NCI-H345 treated with DMSO at 0.1 percent for 48 hours (cell line): Measurements from ENCODE around the gene COL2A1.

Experiments
- DNase-seq: peaks from one replicate; lab custom pipeline; 2025; ENCODE audit not compliant: unreplicated experiment; lab: John Stamatoyannopoulos, UW

COL2A1 gene

GRCh38 chr12:48004053-48004941, at the start of gene COL2A1:
Gene COL2A1 (minus strand): TSS chr12:48004476. CDS start chr12:48004321, 155 bp downstream.
- no peak for DNase-seq

- no peak for DNase-seq
These were observed 49.6 kb upstream of the COL2A1 start for GRCh38 chr12:48053883-48054282.

GRCh38 chr12:48053122-48053521, 48.8 kb upstream of the COL2A1 start:
- no peak for DNase-seq

GRCh38 chr12:48051681-48052080, 47.4 kb upstream of the COL2A1 start:
- no peak for DNase-seq

GRCh38 chr12:48050174-48050573, 45.9 kb upstream of the COL2A1 start:
- DNase-seq: no peak

GRCh38 chr12:48045965-48046518, 41.8 kb upstream of the COL2A1 start:
- no peak for DNase-seq

GRCh38 chr12:48045061-48045846, 41.0 kb upstream of the COL2A1 start:
- DNase-seq: no peak

- no peak for DNase-seq
These were observed 40.1 kb upstream of the COL2A1 start for GRCh38 chr12:48044396-48044795.

GRCh38 chr12:48043771-48044170, 39.5 kb upstream of the COL2A1 start:
- DNase-seq: no peak

GRCh38 chr12:48041591-48042423, 37.5 kb upstream of the COL2A1 start:
- DNase-seq: no peak

- no peak for DNase-seq
These were observed 36.1 kb upstream of the COL2A1 start for GRCh38 chr12:48040354-48040753.

GRCh38 chr12:48039151-48039550, 34.9 kb upstream of the COL2A1 start:
- no peak for DNase-seq

- DNase-seq: no peak
These were observed 33.8 kb upstream of the COL2A1 start for GRCh38 chr12:48038085-48038484.

- no peak for DNase-seq
These were observed 33.1 kb upstream of the COL2A1 start for GRCh38 chr12:48037267-48037915.

- no peak for DNase-seq
These were observed 32.5 kb upstream of the COL2A1 start for GRCh38 chr12:48036818-48037217.

GRCh38 chr12:48034835-48035805, 30.8 kb upstream of the COL2A1 start:
- no peak for DNase-seq

- DNase-seq: no peak
These were observed 29.2 kb upstream of the COL2A1 start for GRCh38 chr12:48033451-48033850.

GRCh38 chr12:48032597-48032996, 28.3 kb upstream of the COL2A1 start:
- DNase-seq: no peak
